ENCODE results near the gene CYFIP2.

CYFIP2 gene

DNA sequence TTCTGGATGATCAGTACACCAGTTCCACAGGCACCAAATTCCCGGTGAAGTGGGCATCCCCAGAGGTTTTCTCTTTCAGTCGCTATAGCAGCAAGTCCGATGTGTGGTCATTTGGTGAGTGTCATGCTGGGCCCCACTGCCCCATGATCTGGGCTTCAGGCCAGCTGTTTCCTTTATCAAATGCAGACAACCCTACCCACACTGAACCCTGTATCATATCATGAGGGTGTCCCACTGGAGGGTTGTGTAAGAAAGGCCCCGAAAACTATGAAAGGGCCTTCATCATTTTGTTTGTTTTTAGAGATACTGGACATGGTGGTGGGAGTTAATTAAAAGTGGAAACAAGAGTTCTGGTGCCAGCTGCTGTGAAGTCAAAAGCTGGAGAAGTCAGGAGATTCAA, 20.0 kb upstream of the CYFIP2 start:
- TF ChIP-seq ESRRG (CRISPR knock-in tag; IDR thresholded peaks at IDR 0.05) (no peak), ZNF565 (CRISPR knock-in tag; conservative IDR thresholded peaks at IDR 0.05; ENCODE audit: low read depth) (no peak), ISL1 (CRISPR knock-in tag; IDR thresholded peaks at IDR 0.05) (no peak), ZFP3 (CRISPR knock-in tag; IDR thresholded peaks at IDR 0.05) (no peak), TCF4 (CRISPR knock-in tag; IDR thresholded peaks at IDR 0.05; ENCODE audit: borderline replicate concordance) (no peak), PPARA (CRISPR knock-in tag; IDR thresholded peaks at IDR 0.05; ENCODE audit: borderline replicate concordance) (no peak), ZFP30 (CRISPR knock-in tag; IDR thresholded peaks at IDR 0.05) (no peak), BACH2 (CRISPR knock-in tag; IDR thresholded peaks at IDR 0.05; ENCODE audit: borderline replicate concordance) (no peak)
- TF ChIP-seq, protein P1, sequence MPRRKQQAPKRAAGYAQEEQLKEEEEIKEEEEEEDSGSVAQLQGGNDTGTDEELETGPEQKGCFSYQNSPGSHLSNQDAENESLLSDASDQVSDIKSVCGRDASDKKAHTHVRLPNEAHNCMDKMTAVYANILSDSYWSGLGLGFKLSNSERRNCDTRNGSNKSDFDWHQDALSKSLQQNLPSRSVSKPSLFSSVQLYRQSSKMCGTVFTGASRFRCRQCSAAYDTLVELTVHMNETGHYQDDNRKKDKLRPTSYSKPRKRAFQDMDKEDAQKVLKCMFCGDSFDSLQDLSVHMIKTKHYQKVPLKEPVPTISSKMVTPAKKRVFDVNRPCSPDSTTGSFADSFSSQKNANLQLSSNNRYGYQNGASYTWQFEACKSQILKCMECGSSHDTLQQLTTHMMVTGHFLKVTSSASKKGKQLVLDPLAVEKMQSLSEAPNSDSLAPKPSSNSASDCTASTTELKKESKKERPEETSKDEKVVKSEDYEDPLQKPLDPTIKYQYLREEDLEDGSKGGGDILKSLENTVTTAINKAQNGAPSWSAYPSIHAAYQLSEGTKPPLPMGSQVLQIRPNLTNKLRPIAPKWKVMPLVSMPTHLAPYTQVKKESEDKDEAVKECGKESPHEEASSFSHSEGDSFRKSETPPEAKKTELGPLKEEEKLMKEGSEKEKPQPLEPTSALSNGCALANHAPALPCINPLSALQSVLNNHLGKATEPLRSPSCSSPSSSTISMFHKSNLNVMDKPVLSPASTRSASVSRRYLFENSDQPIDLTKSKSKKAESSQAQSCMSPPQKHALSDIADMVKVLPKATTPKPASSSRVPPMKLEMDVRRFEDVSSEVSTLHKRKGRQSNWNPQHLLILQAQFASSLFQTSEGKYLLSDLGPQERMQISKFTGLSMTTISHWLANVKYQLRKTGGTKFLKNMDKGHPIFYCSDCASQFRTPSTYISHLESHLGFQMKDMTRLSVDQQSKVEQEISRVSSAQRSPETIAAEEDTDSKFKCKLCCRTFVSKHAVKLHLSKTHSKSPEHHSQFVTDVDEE (CRISPR knock-in tag; IDR thresholded peaks at IDR 0.05): no peak
- TF ChIP-seq, protein P2, sequence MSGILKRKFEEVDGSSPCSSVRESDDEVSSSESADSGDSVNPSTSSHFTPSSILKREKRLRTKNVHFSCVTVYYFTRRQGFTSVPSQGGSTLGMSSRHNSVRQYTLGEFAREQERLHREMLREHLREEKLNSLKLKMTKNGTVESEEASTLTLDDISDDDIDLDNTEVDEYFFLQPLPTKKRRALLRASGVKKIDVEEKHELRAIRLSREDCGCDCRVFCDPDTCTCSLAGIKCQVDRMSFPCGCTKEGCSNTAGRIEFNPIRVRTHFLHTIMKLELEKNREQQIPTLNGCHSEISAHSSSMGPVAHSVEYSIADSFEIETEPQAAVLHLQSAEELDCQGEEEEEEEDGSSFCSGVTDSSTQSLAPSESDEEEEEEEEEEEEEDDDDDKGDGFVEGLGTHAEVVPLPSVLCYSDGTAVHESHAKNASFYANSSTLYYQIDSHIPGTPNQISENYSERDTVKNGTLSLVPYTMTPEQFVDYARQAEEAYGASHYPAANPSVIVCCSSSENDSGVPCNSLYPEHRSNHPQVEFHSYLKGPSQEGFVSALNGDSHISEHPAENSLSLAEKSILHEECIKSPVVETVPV (CRISPR knock-in tag; IDR thresholded peaks at IDR 0.05): no peak
- TF ChIP-seq, protein P3, sequence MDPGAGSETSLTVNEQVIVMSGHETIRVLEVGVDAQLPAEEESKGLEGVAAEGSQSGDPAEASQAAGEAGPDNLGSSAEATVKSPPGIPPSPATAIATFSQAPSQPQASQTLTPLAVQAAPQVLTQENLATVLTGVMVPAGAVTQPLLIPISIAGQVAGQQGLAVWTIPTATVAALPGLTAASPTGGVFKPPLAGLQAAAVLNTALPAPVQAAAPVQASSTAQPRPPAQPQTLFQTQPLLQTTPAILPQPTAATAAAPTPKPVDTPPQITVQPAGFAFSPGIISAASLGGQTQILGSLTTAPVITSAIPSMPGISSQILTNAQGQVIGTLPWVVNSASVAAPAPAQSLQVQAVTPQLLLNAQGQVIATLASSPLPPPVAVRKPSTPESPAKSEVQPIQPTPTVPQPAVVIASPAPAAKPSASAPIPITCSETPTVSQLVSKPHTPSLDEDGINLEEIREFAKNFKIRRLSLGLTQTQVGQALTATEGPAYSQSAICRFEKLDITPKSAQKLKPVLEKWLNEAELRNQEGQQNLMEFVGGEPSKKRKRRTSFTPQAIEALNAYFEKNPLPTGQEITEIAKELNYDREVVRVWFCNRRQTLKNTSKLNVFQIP (CRISPR knock-in tag; IDR thresholded peaks at IDR 0.05; ENCODE audit: borderline replicate concordance, low read depth): no peak
- ATAC-seq: no peak

DNA sequence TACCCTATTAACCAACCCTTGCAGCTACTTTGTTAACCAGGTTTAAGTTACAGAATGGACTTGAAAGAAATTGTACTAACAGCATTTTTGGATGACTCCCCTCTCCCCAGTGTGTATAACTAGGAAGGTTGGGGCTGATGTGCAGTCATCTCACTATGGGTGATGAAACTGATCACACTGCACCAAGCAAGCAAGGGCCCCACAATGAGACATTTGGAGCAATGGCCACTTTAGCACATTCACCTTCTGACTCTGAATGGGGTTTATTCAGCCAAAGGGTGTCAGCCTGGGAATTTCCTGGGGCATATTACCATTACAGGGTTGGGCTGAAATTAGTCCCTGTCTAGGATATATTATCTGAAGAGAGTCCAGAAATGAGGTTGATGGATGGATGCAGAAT, 18.7 kb upstream of the CYFIP2 start:
- TF ChIP-seq ZNF8 (CRISPR knock-in tag; IDR thresholded peaks at IDR 0.05) (no peak), ZNF565 (CRISPR knock-in tag; conservative IDR thresholded peaks at IDR 0.05; ENCODE audit: low read depth) (no peak), ZNF70 (CRISPR knock-in tag; IDR thresholded peaks at IDR 0.05) (no peak), ARNTL (CRISPR knock-in tag; IDR thresholded peaks at IDR 0.05; ENCODE audit: borderline replicate concordance, low read depth) (no peak)
- TF ChIP-seq, protein P4, sequence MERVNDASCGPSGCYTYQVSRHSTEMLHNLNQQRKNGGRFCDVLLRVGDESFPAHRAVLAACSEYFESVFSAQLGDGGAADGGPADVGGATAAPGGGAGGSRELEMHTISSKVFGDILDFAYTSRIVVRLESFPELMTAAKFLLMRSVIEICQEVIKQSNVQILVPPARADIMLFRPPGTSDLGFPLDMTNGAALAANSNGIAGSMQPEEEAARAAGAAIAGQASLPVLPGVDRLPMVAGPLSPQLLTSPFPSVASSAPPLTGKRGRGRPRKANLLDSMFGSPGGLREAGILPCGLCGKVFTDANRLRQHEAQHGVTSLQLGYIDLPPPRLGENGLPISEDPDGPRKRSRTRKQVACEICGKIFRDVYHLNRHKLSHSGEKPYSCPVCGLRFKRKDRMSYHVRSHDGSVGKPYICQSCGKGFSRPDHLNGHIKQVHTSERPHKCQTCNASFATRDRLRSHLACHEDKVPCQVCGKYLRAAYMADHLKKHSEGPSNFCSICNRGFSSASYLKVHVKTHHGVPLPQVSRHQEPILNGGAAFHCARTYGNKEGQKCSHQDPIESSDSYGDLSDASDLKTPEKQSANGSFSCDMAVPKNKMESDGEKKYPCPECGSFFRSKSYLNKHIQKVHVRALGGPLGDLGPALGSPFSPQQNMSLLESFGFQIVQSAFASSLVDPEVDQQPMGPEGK (CRISPR knock-in tag; IDR thresholded peaks at IDR 0.05; ENCODE audit: borderline replicate concordance): no peak
- ATAC-seq: no peak

DNA sequence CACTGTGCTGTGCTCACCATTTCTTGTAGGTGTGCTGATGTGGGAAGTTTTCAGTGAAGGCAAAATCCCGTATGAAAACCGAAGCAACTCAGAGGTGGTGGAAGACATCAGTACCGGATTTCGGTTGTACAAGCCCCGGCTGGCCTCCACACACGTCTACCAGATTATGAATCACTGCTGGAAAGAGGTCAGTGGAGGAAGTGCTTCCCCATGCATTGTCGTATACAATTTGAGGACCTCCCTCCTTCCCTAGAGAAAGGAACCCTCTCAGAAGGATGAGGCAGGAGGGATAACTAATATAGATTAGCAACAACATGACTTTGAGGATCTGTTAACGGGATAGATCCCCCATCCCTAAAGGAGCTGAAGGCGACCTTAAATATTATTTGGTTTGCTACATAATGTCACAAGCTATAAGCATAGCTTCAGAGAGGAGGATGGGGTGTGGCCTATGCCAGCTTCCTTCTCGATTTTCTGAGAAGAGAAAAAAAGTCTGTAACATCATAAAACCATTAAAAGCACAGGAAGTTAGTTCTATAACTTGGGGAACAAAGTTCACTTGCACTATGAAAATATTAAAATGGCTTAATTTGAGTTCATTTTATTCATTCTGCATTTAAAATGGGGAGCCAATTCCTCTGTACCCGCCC, 17.0 kb upstream of the CYFIP2 start:
- ATAC-seq: no peak
- TF ChIP-seq, protein P4 (CRISPR knock-in tag; IDR thresholded peaks at IDR 0.05; ENCODE audit: borderline replicate concordance): no peak
- TF ChIP-seq, protein P3 (CRISPR knock-in tag; IDR thresholded peaks at IDR 0.05; ENCODE audit: borderline replicate concordance, low read depth): no peak

Measured in SK-N-SH treated with all-trans-retinoic acid at 6 μM for 48 hours (cell line).